HEK293 (cell line): ENCODE measurements around the gene CASKIN2.

ENCODE experiments used
- CTCF ChIA-PET: fragments of 350-600 bp; formaldehyde crosslinking; extraction: SDS; loops from one replicate; lab custom pipeline; 2021; ENCODE audit warnings: antibody characterized with exemption; lab: Yijun Ruan, JAX
- POLR2A ChIA-PET: fragments of 300-600 bp; formaldehyde crosslinking; extraction: SDS; loops from one replicate; lab custom pipeline; 2020; ENCODE audit warnings: antibody characterized with exemption, inconsistent platforms; lab: Yijun Ruan, JAX
- H3K27ac ChIP-seq: fragments of 200-500 bp; sonication (Bioruptor generic); 2 replicates; pipeline ENCODE4 v1.5.1; 2014; ENCODE audit warnings: low read depth, low read length, control low read depth, inconsistent platforms; ENCODE audit errors: extremely low read depth
- H3K36me3 ChIP-seq, 2 experiments: fragments of 200-500 bp in 1 of 2; sonication (Bioruptor generic) in 1 of 2; 1 replicate in 1 of 2; 2 replicates in 1 of 2; pipeline ENCODE4 v1.5.1; 2014 to 2017; ENCODE audit warnings: inconsistent platforms in 2 of 2, low read length in 2 of 2; ENCODE audit not compliant: control insufficient read depth in 2 of 2, insufficient read depth in 1 of 2
- H3K4me1 ChIP-seq: fragments of 200-500 bp; sonication (Bioruptor generic); 2 replicates; pipeline ENCODE4 v1.5.1; 2014; ENCODE audit warnings: mild to moderate bottlenecking, low read length, inconsistent platforms; ENCODE audit not compliant: control insufficient read depth, insufficient read depth
- H3K4me3 ChIP-seq: 2 replicates; pipeline ENCODE4 v1.5.1; 2011; ENCODE audit warnings: low read depth, mild to moderate bottlenecking, control low read depth, low read length, moderate library complexity
- H3K9me3 ChIP-seq: fragments of 200-500 bp; sonication (Bioruptor generic); 2 replicates; pipeline ENCODE4 v1.5.1; 2014; ENCODE audit warnings: low read depth, low read length, inconsistent platforms; ENCODE audit not compliant: control insufficient read depth, insufficient read depth
- GLIS1 ChIP-seq: fragments of 450-650 bp; formaldehyde crosslinking; IDR thresholded peaks from 2 replicates; pipeline ENCODE4 v1.5.1; 2016; ENCODE audit warnings: missing biosample characterization, missing genetic modification characterization
- PRDM1 ChIP-seq: fragments of 450-650 bp; formaldehyde crosslinking; IDR thresholded peaks from 2 replicates; pipeline ENCODE4; 2016; ENCODE audit warnings: missing biosample characterization, missing genetic modification characterization
- SCRT2 ChIP-seq: fragments of 450-650 bp; formaldehyde crosslinking; IDR thresholded peaks from 2 replicates; pipeline ENCODE4 v1.5.1; 2016; ENCODE audit warnings: missing biosample characterization, missing genetic modification characterization
- YY2 ChIP-seq: fragments of 450-650 bp; formaldehyde crosslinking; IDR thresholded peaks from 2 replicates; pipeline ENCODE4 v1.5.1; 2016; ENCODE audit warnings: missing biosample characterization, missing genetic modification characterization
- ZBTB7A ChIP-seq: fragments of 450-650 bp; formaldehyde crosslinking; IDR thresholded peaks from 2 replicates; pipeline ENCODE4 v1.5.1; 2016; ENCODE audit warnings: low read depth, missing biosample characterization, missing genetic modification characterization
- ZIC2 ChIP-seq: fragments of 450-650 bp; formaldehyde crosslinking; IDR thresholded peaks from 2 replicates; pipeline ENCODE4 v1.5.1; 2016; ENCODE audit warnings: missing biosample characterization, missing genetic modification characterization
- ZNF114 ChIP-seq: fragments of 450-650 bp; formaldehyde crosslinking; IDR thresholded peaks from 2 replicates; pipeline ENCODE4 v1.5.0; 2017; ENCODE audit warnings: missing biosample characterization, missing genetic modification characterization
- ZNF157 ChIP-seq: fragments of 450-650 bp; formaldehyde crosslinking; IDR thresholded peaks from 2 replicates; pipeline ENCODE4 v1.5.1; 2016; ENCODE audit warnings: missing biosample characterization, missing genetic modification characterization
- ZNF16 ChIP-seq: fragments of 450-650 bp; formaldehyde crosslinking; IDR thresholded peaks from 2 replicates; pipeline ENCODE4 v1.5.1; 2016; ENCODE audit warnings: low read depth, missing biosample characterization, missing genetic modification characterization
- ZNF184 ChIP-seq: fragments of 450-650 bp; IDR thresholded peaks from 2 replicates; pipeline ENCODE4 v1.5.1; 2018; ENCODE audit warnings: missing biosample characterization, mild to moderate bottlenecking, missing genetic modification characterization
- ZNF2 ChIP-seq: fragments of 450-650 bp; formaldehyde crosslinking; IDR thresholded peaks from 2 replicates; pipeline ENCODE4 v1.5.1; 2016; ENCODE audit warnings: missing biosample characterization, missing genetic modification characterization
- ZNF211 ChIP-seq: fragments of 450-650 bp; formaldehyde crosslinking; IDR thresholded peaks from 2 replicates; pipeline ENCODE4 v1.5.1; 2016; ENCODE audit warnings: low read depth, missing biosample characterization, missing genetic modification characterization
- ZNF302 ChIP-seq: fragments of 450-650 bp; formaldehyde crosslinking; IDR thresholded peaks from 2 replicates; pipeline ENCODE4 v1.5.1; 2016; ENCODE audit warnings: missing biosample characterization, missing genetic modification characterization, low read depth
- ZNF311 ChIP-seq: fragments of 450-650 bp; formaldehyde crosslinking; IDR thresholded peaks from 2 replicates; pipeline ENCODE4 v1.5.1; 2017; ENCODE audit warnings: missing biosample characterization, missing genetic modification characterization, borderline replicate concordance
- ZNF37A ChIP-seq: fragments of 450-650 bp; IDR thresholded peaks from 2 replicates; pipeline ENCODE4 v1.5.1; 2018; ENCODE audit warnings: missing biosample characterization, missing genetic modification characterization
- ZNF394 ChIP-seq: fragments of 450-650 bp; formaldehyde crosslinking; IDR thresholded peaks from 2 replicates; pipeline ENCODE4 v1.5.1; 2016; ENCODE audit warnings: missing biosample characterization, missing genetic modification characterization, mild to moderate bottlenecking, moderate library complexity, borderline replicate concordance
- ZNF423 ChIP-seq: fragments of 450-650 bp; formaldehyde crosslinking; IDR thresholded peaks from 2 replicates; pipeline ENCODE4 v1.5.1; 2016; ENCODE audit warnings: missing biosample characterization, missing genetic modification characterization
- ZNF621 ChIP-seq: fragments of 450-650 bp; formaldehyde crosslinking; IDR thresholded peaks from 2 replicates; pipeline ENCODE4 v1.5.1; 2017; ENCODE audit warnings: missing biosample characterization, missing genetic modification characterization
- ZNF654 ChIP-seq: fragments of 450-650 bp; formaldehyde crosslinking; IDR thresholded peaks from 2 replicates; pipeline ENCODE4 v1.5.1; 2016; ENCODE audit warnings: low read depth, missing biosample characterization, missing genetic modification characterization
- TF ChIP-seq, protein P1 (sequence below): fragments of 450-650 bp; formaldehyde crosslinking; IDR thresholded peaks from 2 replicates; pipeline ENCODE4 v1.5.1; 2016; ENCODE audit warnings: missing biosample characterization, missing genetic modification characterization, borderline replicate concordance

CASKIN2 gene

GRCh38 chr17:75473246-75473645 is 42.1 kb downstream of the CASKIN2 start (continued):
- no peak for TF ChIP-seq ZNF423 (tag by site-specific recombination)

DNA sequence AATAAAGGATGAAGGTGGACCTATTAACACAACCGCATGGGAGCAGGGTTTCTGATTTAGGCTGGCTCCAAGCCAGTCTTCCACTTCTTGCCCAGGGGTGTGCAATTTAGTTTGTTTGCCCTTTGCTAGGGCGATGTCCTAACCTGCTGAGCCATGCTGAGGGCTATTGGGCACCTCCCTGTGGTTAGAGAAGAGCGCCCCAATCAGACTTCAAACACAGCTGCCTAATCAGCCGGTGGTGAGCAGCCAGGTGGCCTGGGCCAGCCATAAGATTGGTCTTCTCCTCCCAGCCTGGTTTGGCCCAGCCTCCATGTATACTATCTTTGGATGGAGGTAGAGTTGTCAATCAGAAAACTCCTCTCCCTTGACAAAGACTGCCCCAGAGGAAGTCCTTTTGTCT is 43.2 kb downstream of the CASKIN2 start:
- no peak overlapping the region for H3K4me3 ChIP-seq
- ChIA-PET CTCF (interaction anchor here (0.6 to 1.2 kb wide), 2 partner anchors 53 to 154 kb away, joined by 3 read pairs; partner anchors contain the start of gene LLGL2), POLR2A (no interaction called here)
- no peaks in the 10 kb centered on the region for H3K4me1 ChIP-seq
- H3K9me3 ChIP-seq: no peaks in the 10 kb centered on the region
- H3K36me3 ChIP-seq: peaks cover 0 to 45% of the 10 kb centered on the region in 2 experiments; a peak in 2 of 3 replicates
- H3K27ac ChIP-seq: no peak overlapping the region
- no peak for TF ChIP-seq YY2 (tag by site-specific recombination)
- TF ChIP-seq ZNF394 (tag by site-specific recombination): no peak
- TF ChIP-seq ZNF654 (tag by site-specific recombination): no peak
- no peak for TF ChIP-seq ZNF302 (tag by site-specific recombination)
- peak; percentile 66 for TF ChIP-seq ZIC2 (tag by site-specific recombination)
- no peak for TF ChIP-seq ZNF114 (tag by site-specific recombination)

- H3K4me1 ChIP-seq: no peaks in the 10 kb centered on the region
- TF ChIP-seq GLIS1 (no peak), ZNF37A (tag by site-specific recombination) (no peak), PRDM1 (0 out of 2 replicates have a peak, but pooled peaks have one; percentile 31)
- ChIA-PET POLR2A (no interaction called here), CTCF (no interaction called here)
- no peak overlapping the region for H3K27ac ChIP-seq
- H3K9me3 ChIP-seq: no peaks in the 10 kb centered on the region
- no peak overlapping the region for H3K4me3 ChIP-seq
- H3K36me3 ChIP-seq: peaks cover 4 to 40% of the 10 kb centered on the region in 2 experiments; a peak in 2 of 3 replicates
Observed at GRCh38 chr17:75471207-75471606, 44.1 kb downstream of the CASKIN2 start.

DNA sequence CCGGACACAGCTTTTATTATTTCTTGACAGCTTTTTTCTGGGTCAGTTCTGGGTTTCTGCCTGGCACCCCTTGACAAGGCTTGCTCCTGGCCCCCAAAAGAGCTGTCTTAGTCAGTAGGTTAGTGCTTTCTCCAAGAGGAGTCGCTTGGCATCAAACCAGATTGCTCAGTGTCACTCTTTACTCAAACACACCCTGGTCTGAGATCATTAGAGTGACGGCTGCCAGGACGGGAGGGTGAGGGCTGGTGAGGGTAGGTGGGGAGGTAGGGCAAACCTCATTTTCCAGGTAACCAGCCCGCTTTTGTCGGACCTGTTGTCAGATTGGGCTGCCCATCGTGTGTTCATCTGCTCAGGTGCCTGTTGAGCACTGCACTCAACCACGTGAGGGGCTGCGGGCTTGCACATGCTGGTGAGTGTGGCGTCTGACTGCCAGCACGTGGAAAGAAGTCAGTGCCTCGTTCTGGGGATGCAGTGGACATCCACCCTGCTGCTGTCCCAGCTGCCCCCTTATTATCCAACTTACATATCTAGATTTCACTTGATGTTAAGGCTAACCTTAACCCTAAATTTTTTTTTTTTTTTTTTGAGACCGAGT is 46.5 kb downstream of the CASKIN2 start:
- H3K4me1 ChIP-seq: no peaks in the 10 kb centered on the region
- CTCF ChIA-PET: interaction anchor here (1.5 kb wide), 1 partner anchor 35 kb away, joined by 4 read pairs; no protein-coding TSS in a partner anchor
- H3K36me3 ChIP-seq: peaks cover 4 to 25% of the 10 kb centered on the region in 2 experiments; a peak in 2 of 3 replicates
- H3K4me3 ChIP-seq: no peak overlapping the region
- no peaks in the 10 kb centered on the region for H3K9me3 ChIP-seq
- no peak for TF ChIP-seq ZNF211
- TF ChIP-seq ZBTB7A: no peak
- TF ChIP-seq SCRT2 (tag by site-specific recombination): peak; percentile 32; the same call in 1 of the 2 replicates
- TF ChIP-seq ZNF621 (tag by site-specific recombination): no peak
- no peak for TF ChIP-seq ZNF157 (tag by site-specific recombination)
- TF ChIP-seq ZNF184 (tag by site-specific recombination): no peak
- no peak for TF ChIP-seq ZNF311 (tag by site-specific recombination)
- POLR2A ChIA-PET: no interaction called here
- H3K27ac ChIP-seq: no peak overlapping the region

- Histone ChIP-seq H3K4me3 (no peak overlapping the region), H3K9me3 (no peaks in the 10 kb centered on the region), H3K4me1 (no peaks in the 10 kb centered on the region), H3K27ac (no peak overlapping the region), H3K36me3 (peaks cover 4 to 21% of the 10 kb centered on the region in 2 experiments; a peak in 2 of 3 replicates)
- TF ChIP-seq, protein P1, sequence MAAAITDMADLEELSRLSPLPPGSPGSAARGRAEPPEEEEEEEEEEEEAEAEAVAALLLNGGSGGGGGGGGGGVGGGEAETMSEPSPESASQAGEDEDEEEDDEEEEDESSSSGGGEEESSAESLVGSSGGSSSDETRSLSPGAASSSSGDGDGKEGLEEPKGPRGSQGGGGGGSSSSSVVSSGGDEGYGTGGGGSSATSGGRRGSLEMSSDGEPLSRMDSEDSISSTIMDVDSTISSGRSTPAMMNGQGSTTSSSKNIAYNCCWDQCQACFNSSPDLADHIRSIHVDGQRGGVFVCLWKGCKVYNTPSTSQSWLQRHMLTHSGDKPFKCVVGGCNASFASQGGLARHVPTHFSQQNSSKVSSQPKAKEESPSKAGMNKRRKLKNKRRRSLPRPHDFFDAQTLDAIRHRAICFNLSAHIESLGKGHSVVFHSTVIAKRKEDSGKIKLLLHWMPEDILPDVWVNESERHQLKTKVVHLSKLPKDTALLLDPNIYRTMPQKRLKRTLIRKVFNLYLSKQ (tag by site-specific recombination): no peak
- TF ChIP-seq ZNF16 (tag by site-specific recombination): 0 out of 2 replicates have a peak, but pooled peaks have one; percentile 12
- no peak for TF ChIP-seq ZNF2
- peak; percentile 81 for TF ChIP-seq ZIC2 (tag by site-specific recombination)
- CTCF ChIA-PET: interaction anchor here (0.8 to 1.5 kb wide), 2 partner anchors 35 to 165 kb away, joined by 4 to 5 read pairs; partner anchors contain the start of gene SMIM5
- POLR2A ChIA-PET: no interaction called here
Observed at GRCh38 chr17:75468291-75468754, 47.0 kb downstream of the CASKIN2 start.
